Head of caudate nucleus (tissue), 42 donors: ENCODE results near the gene ATP6V0A1.
A peak's percentile ranks its signal among the peaks of the same experiment; 100 is the strongest.
"Not testable (repeated sequence)": the region's sequence is repeated elsewhere in the genome, so short reads cannot be mapped to it uniquely, and the experiment has no call there.

Experiments
- DNase-seq, 42 donors: peaks; one replicate each; pipeline versions ENCODE4 v3.0.0 to v3.0.0-alpha.2; 2020 to 2021; ENCODE audit warnings: mixed read lengths in 7 of 42
- intact Hi-C: fragments of 100-400 bp; cut with DNase I; formaldehyde crosslinking; loops from one replicate; pipeline ENCODE4 v1.15.0; 2022

ATP6V0A1 gene

GRCh38 chr17:42458497-42459255, at the start of gene ATP6V0A1:
TSS of gene ATP6V0A1 (plus strand) at chr17:42458878. CDS start at chr17:42460895, 2,017 bp downstream.
- peak; percentile 91 to 98 (median 96) for DNase-seq
- intact Hi-C loops = loop anchor here (2.0 kb wide), 1 partner anchor 70 kb away; the partner anchor contains the start of gene STAT3

GRCh38 chr17:42409523-42410318, 49.0 kb upstream of the ATP6V0A1 start:
- DNase-seq = peak in 4 of 42 donors; percentile 15 to 54 (median 39)
- intact Hi-C loops = loop anchor here (10.0 kb wide), 1 partner anchor 225 kb away; the partner anchor contains the start of genes HCRT and KCNH4

- no peak for DNase-seq
- intact Hi-C loops = no loop called here
Observed at GRCh38 chr17:42410319-42410685, 48.4 kb upstream of the ATP6V0A1 start.

- no peak for DNase-seq
- intact Hi-C loops = no loop called here
Observed at GRCh38 chr17:42411361-42411760, 47.3 kb upstream of the ATP6V0A1 start.

- DNase-seq = no peak
- intact Hi-C loops = no loop called here
Observed at GRCh38 chr17:42411905-42412679, 46.6 kb upstream of the ATP6V0A1 start.

GRCh38 chr17:42413464-42414040, 45.1 kb upstream of the ATP6V0A1 start:
- intact Hi-C loops = no loop called here
- no peak for DNase-seq

- intact Hi-C loops = no loop called here
- no peak for DNase-seq
Observed at GRCh38 chr17:42414704-42415409, 43.8 kb upstream of the ATP6V0A1 start.

- intact Hi-C loops = not testable (repeated sequence)
Observed at GRCh38 chr17:42417981-42418380, 40.7 kb upstream of the ATP6V0A1 start.

GRCh38 chr17:42421136-42421506, 37.6 kb upstream of the ATP6V0A1 start:
- intact Hi-C loops = loop anchor here (10.0 kb wide), 1 partner anchor 94 kb away; no protein-coding TSS in a partner anchor
- DNase-seq = no peak

More at GRCh38 chr17:42417981-42418380, 40.7 kb upstream of the ATP6V0A1 start:
- not testable (repeated sequence) for DNase-seq

GRCh38 chr17:42421507-42422338, 37.0 kb upstream of the ATP6V0A1 start:
- DNase-seq = no peak
- intact Hi-C loops = loop anchor here (10.0 kb wide), 1 partner anchor 93 kb away; no protein-coding TSS in a partner anchor

- intact Hi-C loops = loop anchor here (10.0 kb wide), 1 partner anchor 92 kb away; no protein-coding TSS in a partner anchor
Observed at GRCh38 chr17:42422412-42422957, 36.2 kb upstream of the ATP6V0A1 start.

GRCh38 chr17:42422958-42423712, 35.5 kb upstream of the ATP6V0A1 start, which contains the start of gene CAVIN1:
TSS of gene CAVIN1 (minus strand) at chr17:42423256. CDS start at chr17:42423097, 159 bp downstream.
- intact Hi-C loops = loop anchor here (10.0 kb wide), 1 partner anchor 92 kb away; no protein-coding TSS in a partner anchor
- peak; percentile 63 to 98 (median 91) for DNase-seq

More at GRCh38 chr17:42422412-42422957, 36.2 kb upstream of the ATP6V0A1 start:
- peak in 1 of 42 donors; percentile 58 for DNase-seq

GRCh38 chr17:42423766-42424165, 34.9 kb upstream of the ATP6V0A1 start:
- DNase-seq = no peak
- intact Hi-C loops = loop anchor here (10.0 kb wide), 1 partner anchor 91 kb away; no protein-coding TSS in a partner anchor

- intact Hi-C loops = loop anchor here (10.0 kb wide), 1 partner anchor 90 kb away; no protein-coding TSS in a partner anchor
- no peak for DNase-seq
Observed at GRCh38 chr17:42424991-42425610, 33.6 kb upstream of the ATP6V0A1 start.
